Neural crest cell (in vitro differentiated cells): ENCODE measurements around the gene FOSL1. TPM values are rescaled to one million over a fixed set of nuclear protein-coding genes. Genes with fewer than 3 reads are reported as not detected.
A peak's percentile ranks its signal among the peaks of the same experiment; 100 is the strongest.

Source experiments
- DNase-seq: peaks from one replicate; pipeline ENCODE4 v3.0.0; 2021; ENCODE audit warnings: low read depth, mixed read lengths, low spot score
- H3K27ac Mint-ChIP-seq: one replicate; pipeline ENCODE4 v1.8.0; 2021; ENCODE audit warnings: mild to moderate bottlenecking, mixed read lengths; ENCODE audit not compliant: unreplicated experiment
- H3K27me3 Mint-ChIP-seq: 2 replicates; pipeline ENCODE4 v1.8.0; 2021; ENCODE audit warnings: low read depth, mild to moderate bottlenecking, mixed read lengths
- H3K36me3 Mint-ChIP-seq: 2 replicates; pipeline ENCODE4 v1.8.0; 2021; ENCODE audit warnings: low read depth, mild to moderate bottlenecking, mixed read lengths
- H3K4me1 Mint-ChIP-seq: 2 replicates; pipeline ENCODE4 v1.8.0; 2021; ENCODE audit warnings: mixed read lengths
- H3K4me3 Mint-ChIP-seq: one replicate; pipeline ENCODE4 v1.8.0; 2021; ENCODE audit warnings: mild to moderate bottlenecking, mixed read lengths
- H3K9me3 Mint-ChIP-seq: 2 replicates; pipeline ENCODE4 v1.8.0; 2021; ENCODE audit warnings: mixed read lengths
- CTCF ChIP-seq: fragments of 200-600 bp; sonication (generic); conservative IDR thresholded peaks from 2 replicates; pipeline ENCODE4 v1.5.0; 2021; ENCODE audit warnings: antibody characterized with exemption, mild to moderate bottlenecking
- total RNA-seq: library from RNA; stranded (reverse); gene quantifications from 2 replicates; pipeline ENCODE4 v1.2.1, GENCODE V29; 2021

The FOSL1 gene
- total RNA-seq, 1 donor from 2014 or later: 4.2 TPM

GRCh38 chr11:65885808-65886536 is 14.2 kb downstream of the FOSL1 start:
- DNase-seq: no peak
- H3K4me3 Mint-ChIP-seq: no peak overlapping the region
- no peaks in the 10 kb centered on the region for H3K9me3 Mint-ChIP-seq
- H3K27ac Mint-ChIP-seq: no peak overlapping the region
- peaks cover 4% of the 10 kb centered on the region for H3K36me3 Mint-ChIP-seq
- TF ChIP-seq CTCF: no peak
- H3K27me3 Mint-ChIP-seq: peaks cover 11% of the 10 kb centered on the region
- peaks cover 43% of the 10 kb centered on the region for H3K4me1 Mint-ChIP-seq

- Mint-ChIP-seq H3K36me3 (peaks cover 4% of the 10 kb centered on the region), H3K27me3 (peaks cover 10% of the 10 kb centered on the region), H3K9me3 (no peaks in the 10 kb centered on the region), H3K4me1 (peaks cover 41% of the 10 kb centered on the region), H3K27ac (no peak overlapping the region), H3K4me3 (peak overlapping the region; percentile 23)
- DNase-seq: no peak
- no peak for TF ChIP-seq CTCF
Measured at GRCh38 chr11:65885231-65885630, 15.0 kb downstream of the FOSL1 start.

GRCh38 chr11:65884716-65885092 is 15.5 kb downstream of the FOSL1 start:
- H3K4me1 Mint-ChIP-seq: peaks cover 36% of the 10 kb centered on the region

GRCh38 chr11:65883786-65884715 is 16.1 kb downstream of the FOSL1 start:
- TF ChIP-seq CTCF: no peak
- H3K27me3 Mint-ChIP-seq: peaks cover 3% of the 10 kb centered on the region
- peak overlapping the region; percentile 93 for H3K4me3 Mint-ChIP-seq
- no peak for DNase-seq
- no peak overlapping the region for H3K27ac Mint-ChIP-seq
- H3K36me3 Mint-ChIP-seq: peaks cover 4% of the 10 kb centered on the region
- peaks cover 30% of the 10 kb centered on the region for H3K4me1 Mint-ChIP-seq
- H3K9me3 Mint-ChIP-seq: no peaks in the 10 kb centered on the region

More at GRCh38 chr11:65884716-65885092, 15.5 kb downstream of the FOSL1 start:
- DNase-seq: peak; percentile 81
- Mint-ChIP-seq H3K9me3 (no peaks in the 10 kb centered on the region), H3K36me3 (peaks cover 4% of the 10 kb centered on the region), H3K27me3 (peaks cover 5% of the 10 kb centered on the region), H3K4me3 (peak overlapping the region; percentile 93), H3K27ac (no peak overlapping the region)
- peak; percentile 97 for TF ChIP-seq CTCF

- no peak for TF ChIP-seq CTCF
- Mint-ChIP-seq H3K36me3 (peaks cover 4% of the 10 kb centered on the region), H3K27ac (no peak overlapping the region), H3K4me1 (peaks cover 24% of the 10 kb centered on the region), H3K27me3 (no peaks in the 10 kb centered on the region), H3K9me3 (no peaks in the 10 kb centered on the region), H3K4me3 (no peak overlapping the region)
- no peak for DNase-seq
Measured at GRCh38 chr11:65883058-65883761, 17.0 kb downstream of the FOSL1 start.
